HG03565 (cell line): ENCODE measurements around the gene EIF4A3.
A peak's percentile ranks its signal among the peaks of the same experiment; 100 is the strongest.

Source experiments
- ATAC-seq: cut with Tn5 transposase; IDR thresholded peaks from one replicate; pipeline ENCODE4 v1.9.1; 2021; ENCODE audit warnings: mild to moderate bottlenecking, moderate library complexity; ENCODE audit not compliant: unreplicated experiment

EIF4A3 gene

GRCh38 chr17:80147035-80147822 is at the start of gene EIF4A3:
Gene EIF4A3 (minus strand): TSS chr17:80147128. CDS start chr17:80146961, 167 bp downstream.
- peak; percentile 86 for ATAC-seq

GRCh38 chr17:80196652-80197051 is 49.7 kb upstream of the EIF4A3 start:
- ATAC-seq: no peak

GRCh38 chr17:80195671-80196529 is 49.0 kb upstream of the EIF4A3 start:
- ATAC-seq: no peak

- no peak for ATAC-seq
These were observed 48.2 kb upstream of the EIF4A3 start for GRCh38 chr17:80195141-80195540.

- ATAC-seq: no peak
These were observed 45.1 kb upstream of the EIF4A3 start for GRCh38 chr17:80191865-80192661.

- ATAC-seq: no peak
These were observed 44.3 kb upstream of the EIF4A3 start for GRCh38 chr17:80191192-80191591.

- ATAC-seq: no peak
These were observed 43.8 kb upstream of the EIF4A3 start for GRCh38 chr17:80190716-80191115.

GRCh38 chr17:80189611-80190010 is 42.7 kb upstream of the EIF4A3 start:
- ATAC-seq: no peak

- ATAC-seq: no peak
These were observed 40.6 kb upstream of the EIF4A3 start for GRCh38 chr17:80187515-80187941.

- ATAC-seq: no peak
These were observed 40.2 kb upstream of the EIF4A3 start for GRCh38 chr17:80187090-80187489.

- ATAC-seq: no peak
These were observed 39.0 kb upstream of the EIF4A3 start for GRCh38 chr17:80185968-80186367.

- ATAC-seq: no peak
These were observed 37.4 kb upstream of the EIF4A3 start for GRCh38 chr17:80184423-80184714.

- ATAC-seq: no peak
These were observed 36.9 kb upstream of the EIF4A3 start for GRCh38 chr17:80183581-80184422.

- ATAC-seq: no peak
These were observed 35.9 kb upstream of the EIF4A3 start for GRCh38 chr17:80182845-80183223.

- no peak for ATAC-seq
These were observed 35.4 kb upstream of the EIF4A3 start for GRCh38 chr17:80182118-80182844.

GRCh38 chr17:80181431-80181830 is 34.5 kb upstream of the EIF4A3 start:
- ATAC-seq: no peak

- no peak for ATAC-seq
These were observed 33.3 kb upstream of the EIF4A3 start for GRCh38 chr17:80180192-80180591.

- ATAC-seq: no peak
These were observed 31.2 kb upstream of the EIF4A3 start for GRCh38 chr17:80177986-80178595.

- ATAC-seq: no peak
These were observed 29.8 kb upstream of the EIF4A3 start for GRCh38 chr17:80176757-80177156.
